ENCODE measurements around the gene PMVK.

DNA sequence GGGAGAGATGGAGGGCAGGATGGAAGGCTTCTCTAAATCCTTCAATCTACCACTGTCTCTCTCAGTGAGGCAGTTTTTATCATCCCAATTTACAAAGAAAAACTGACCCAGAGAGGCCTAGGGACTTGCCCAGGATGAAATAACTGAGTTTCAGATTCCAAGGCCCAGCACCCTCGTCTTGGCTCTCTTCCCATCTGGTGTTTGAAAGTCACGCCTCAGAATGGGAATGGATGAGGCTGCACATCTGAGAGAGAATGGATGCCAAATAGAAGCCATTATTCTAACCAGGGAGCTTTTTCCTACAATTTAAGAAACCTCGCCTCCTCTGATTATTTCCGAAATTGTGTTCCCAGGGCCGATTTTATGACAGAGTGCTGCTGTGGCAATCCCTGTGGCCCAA is 55.8 kb downstream of the PMVK start:
- TF ChIP-seq CTCF (IDR thresholded peaks at IDR 0.05; ENCODE audit: insufficient read depth, low read depth, low read length): no peak
- TF ChIP-seq EZH2 (IDR thresholded peaks at IDR 0.05; ENCODE audit: insufficient read depth, low read length): no peak

Measured in astrocyte (in vitro differentiated cells and primary cell).